HG03066 (cell line): ENCODE measurements around the gene CDA.

ENCODE experiments used
- ATAC-seq: cut with Tn5 transposase; IDR thresholded peaks from one replicate; pipeline ENCODE4 v1.9.1; 2021; ENCODE audit warnings: low read depth; ENCODE audit not compliant: unreplicated experiment

The CDA gene

GRCh38 chr1:20615946-20616846, 27.3 kb downstream of the CDA start:
- ATAC-seq, result no peak

DNA sequence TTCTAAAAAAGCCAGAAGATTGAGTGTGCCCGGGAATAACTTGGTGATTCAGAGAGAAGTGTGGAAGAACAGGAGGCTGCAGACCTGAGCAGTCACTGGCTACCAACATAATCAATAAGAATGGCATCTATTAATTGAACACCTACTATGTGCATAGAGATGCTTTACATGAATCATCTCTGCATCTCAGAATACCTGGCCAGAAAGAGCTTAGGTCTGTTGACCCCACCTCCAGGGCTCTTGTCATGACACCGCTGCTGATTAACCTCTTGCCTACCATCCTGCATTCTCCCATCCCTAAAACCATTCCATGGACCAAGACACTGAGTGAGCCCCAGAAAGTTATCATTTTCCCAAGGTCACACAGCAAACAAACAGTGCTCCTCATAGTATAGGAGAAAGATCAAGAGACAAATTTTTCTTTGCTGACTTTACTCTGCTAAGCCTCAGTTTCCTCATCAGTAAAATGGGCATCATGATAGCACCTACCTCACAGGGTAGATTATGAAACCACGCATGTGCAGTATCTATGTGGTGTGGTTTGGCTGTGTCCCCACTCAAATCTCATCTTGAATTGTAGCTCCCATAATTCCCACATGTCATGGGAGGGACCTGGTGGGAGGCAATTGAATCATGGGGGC, 28.1 kb downstream of the CDA start:
- no peak for ATAC-seq

DNA sequence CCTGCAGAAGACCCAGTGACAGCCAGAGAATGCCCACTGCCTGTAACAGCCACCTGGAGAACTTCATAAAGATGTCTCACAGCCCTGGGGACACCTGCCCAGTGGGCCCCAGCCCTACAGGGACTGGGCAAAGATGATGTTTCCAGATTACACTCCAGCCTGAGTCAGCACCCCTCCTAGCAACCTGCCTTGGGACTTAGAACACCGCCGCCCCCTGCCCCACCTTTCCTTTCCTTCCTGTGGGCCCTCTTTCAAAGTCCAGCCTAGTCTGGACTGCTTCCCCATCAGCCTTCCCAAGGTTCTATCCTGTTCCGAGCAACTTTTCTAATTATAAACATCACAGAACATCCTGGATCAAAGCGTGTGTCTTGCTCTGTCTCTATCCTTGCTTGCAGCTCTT, 29.7 kb downstream of the CDA start:
- no peak for ATAC-seq

DNA sequence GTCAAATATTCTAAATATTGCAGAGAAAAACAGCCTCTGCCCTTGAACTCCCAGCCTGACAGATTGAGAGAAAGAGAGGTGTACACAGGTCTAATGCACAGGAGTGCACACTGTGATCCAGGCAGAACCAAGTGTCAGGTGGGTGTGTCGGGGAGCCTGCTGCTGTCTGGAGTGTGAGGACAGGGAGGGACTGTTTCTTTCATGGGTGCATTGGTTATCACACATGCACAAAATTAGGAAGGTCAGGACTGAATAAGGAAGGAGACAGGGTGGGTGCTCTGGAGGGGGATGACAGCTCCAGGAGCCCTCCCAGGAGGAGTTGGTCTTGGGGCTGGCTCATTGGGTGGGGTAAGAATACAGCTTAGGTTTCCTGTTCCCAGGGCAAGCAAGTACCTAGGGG, 31.1 kb downstream of the CDA start:
- ATAC-seq, result no peak

GRCh38 chr1:20621012-20621411, 32.1 kb downstream of the CDA start:
- no peak for ATAC-seq

DNA sequence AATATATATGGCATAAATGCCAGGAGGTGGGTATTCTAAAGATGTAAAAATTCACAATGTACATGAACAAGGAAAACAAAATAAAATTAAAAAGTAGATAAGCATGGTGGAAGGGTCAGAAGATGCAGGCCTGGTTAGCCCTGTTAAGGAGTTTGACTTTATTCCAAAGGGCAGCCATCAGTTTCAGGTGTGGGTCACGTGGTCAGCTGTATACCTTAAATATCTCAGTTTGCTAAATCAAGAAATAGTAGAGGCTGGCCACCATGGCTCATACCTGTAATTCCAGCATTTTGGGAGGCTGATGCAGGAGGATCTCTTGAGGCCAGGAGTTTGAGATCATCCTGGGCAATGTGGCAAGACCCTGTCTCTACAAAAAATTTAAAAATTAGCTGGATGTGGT, 35.8 kb downstream of the CDA start:
- no peak for ATAC-seq

DNA sequence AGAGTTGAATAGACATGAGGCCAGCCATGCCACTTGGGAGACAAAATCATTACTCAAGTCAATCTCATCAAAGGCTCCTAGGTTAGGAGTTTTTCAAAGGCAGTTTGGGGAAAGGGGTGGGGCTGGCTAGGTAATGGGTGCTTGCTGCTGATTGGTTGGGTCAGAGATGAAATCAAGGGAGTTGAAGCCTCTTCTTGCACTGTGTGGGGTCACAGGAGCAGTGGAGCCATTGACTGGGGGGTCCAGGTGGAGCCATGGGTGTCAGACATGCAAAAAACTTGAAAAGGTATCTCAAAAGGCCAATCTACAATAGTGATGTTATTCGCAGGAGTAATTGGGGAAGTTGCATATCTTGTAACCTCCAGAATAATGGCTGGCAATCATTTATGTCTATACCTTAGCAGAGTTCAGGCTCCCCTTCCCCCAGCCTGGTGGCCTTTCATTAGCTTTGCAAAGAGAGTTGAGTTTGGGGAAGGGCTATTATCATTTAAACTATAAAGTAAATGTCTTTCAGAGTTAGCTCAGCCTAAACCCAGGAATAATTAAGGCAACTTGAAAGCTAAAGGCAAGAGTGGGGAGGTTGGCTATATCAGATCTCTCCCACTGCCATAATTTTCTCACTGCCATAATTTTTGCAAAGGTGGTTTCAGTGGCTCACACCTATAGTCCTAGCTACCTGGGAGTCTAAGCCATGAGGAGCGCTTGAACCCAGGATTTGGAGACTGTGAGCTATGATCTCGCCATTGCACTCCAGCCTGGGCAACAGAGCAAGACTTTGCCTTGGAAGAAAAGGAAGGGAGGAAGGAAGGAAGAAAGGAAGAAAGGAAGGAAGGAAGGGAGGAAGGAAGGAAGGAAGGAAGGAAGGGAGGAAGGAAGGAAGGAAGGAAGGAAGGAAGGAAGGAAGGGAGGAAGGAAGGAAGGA, 36.5 kb downstream of the CDA start:
- no peak for ATAC-seq

- ATAC-seq, result no peak
Measured at GRCh38 chr1:20626098-20626427, 37.2 kb downstream of the CDA start.

DNA sequence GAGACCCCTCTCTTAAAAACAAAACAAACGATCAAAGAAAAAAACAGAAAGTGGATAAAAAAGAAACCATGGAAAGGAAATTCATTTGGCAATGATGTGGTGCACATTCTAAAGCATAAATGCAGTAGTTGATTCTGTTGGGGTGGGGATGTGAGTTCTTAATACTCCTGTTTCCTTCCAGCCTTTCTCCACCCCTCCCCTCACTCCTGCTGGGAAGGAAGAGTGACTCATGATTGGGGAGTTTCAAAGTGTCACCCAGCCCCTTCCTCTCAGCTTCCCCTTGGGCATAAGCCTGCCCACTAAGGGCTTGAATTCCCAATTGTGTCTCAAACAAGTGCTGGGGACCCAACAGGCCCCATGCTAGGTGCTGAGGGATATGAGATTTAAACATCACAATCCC, 37.6 kb downstream of the CDA start:
- ATAC-seq, result no peak

DNA sequence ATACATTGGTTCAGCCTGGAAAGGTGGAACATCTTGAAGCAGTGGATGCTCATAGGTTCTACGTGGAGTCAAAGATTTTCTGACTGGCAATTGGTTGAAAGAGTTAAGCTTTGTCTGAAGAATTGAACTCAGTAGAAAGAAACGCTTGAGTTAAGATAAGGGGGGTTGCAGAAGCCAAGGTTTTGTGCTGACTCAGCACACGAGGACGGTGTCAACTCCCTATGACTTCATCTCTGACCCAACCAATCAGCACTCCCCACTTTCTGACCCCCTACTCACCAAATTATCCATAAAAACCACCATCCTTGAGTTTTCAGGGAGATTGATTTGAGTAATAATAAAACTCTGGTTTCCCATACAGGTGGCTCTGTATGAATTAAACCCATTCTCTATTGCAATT, 41.8 kb downstream of the CDA start:
- no peak for ATAC-seq

- ATAC-seq, result no peak
Measured at GRCh38 chr1:20632386-20632785, 43.5 kb downstream of the CDA start.

GRCh38 chr1:20633190-20634064, 44.5 kb downstream of the CDA start, which contains the start of gene PINK1:
PINK1 (plus strand) TSS chr1:20633458; CDS start chr1:20633549, 91 bp downstream.
- ATAC-seq, result peak; percentile 64

DNA sequence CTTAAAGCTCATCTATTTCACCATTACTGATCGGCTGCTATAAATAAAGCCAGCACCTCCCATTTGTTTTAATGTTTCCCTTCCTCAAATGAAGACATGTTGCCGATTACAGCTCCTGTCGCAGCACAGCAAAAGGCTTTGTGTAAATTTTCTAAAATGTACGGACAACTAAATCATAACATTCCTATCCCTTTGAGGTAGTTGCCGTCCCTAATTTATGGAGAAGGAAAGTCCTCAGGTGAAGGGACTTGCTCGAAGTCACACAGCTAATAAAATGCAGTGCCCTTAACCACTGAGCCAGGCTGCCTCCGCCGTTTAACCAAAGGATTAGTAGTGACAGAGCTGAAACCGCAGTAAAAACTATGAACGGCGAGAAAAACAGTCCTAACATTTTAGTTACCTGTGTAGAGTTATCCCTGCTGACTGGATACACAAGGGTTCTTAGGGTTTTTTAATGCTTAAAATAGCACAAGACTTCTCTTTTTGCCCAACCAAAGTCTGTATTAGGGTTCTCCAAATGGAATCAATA, 45.2 kb downstream of the CDA start:
- ATAC-seq, result no peak

DNA sequence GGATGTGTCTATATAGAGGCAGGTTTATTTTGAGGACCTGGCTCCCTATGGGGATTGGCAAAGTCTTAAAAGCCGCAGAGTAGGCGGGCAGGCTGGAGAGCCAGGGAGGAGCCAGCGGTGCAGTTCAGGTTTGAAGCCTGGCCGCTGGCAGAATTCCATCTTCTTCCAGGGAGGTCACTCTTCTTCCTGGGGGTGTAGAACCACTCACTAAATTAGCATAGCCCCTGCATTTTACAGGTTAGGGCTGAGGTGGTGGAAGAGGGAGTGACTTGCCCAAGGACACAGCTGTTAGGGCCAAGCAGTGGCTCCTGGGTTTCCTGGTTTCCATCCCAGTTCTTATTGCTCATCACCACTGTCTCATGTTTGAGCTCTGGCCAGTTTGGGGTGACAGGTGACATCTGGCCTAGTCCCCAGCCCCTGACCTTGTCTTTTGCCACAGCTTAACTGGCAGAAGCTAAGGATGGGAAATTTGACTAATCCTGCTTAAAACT, 45.7 kb downstream of the CDA start:
- ATAC-seq, result no peak

GRCh38 chr1:20636785-20637347, 48.0 kb downstream of the CDA start:
- no peak for ATAC-seq

DNA sequence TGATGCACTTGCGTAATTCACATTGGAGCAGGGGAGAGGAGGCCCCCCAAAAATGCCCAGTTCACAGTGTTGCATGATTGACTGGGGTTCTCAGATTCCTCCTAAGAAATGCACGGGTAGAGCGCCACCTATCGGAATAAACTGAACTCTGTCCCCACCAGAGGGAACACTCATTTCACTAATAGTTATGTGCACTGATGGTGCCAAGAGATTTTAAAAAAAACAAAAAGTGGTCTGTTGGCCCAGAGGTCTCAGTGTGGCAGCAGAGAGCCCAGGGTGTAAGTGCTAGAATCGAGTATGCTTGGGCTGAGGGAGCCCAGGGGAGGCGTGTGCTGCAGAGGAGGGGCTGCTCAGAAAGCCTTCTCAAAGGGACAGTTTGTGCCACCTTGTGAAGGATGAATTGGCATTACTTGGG, 51.3 kb downstream of the CDA start:
- no peak for ATAC-seq

- ATAC-seq, result no peak
Measured at GRCh38 chr1:20641975-20642374, 53.1 kb downstream of the CDA start.

GRCh38 chr1:20643080-20643479, 54.2 kb downstream of the CDA start:
- no peak for ATAC-seq

DNA sequence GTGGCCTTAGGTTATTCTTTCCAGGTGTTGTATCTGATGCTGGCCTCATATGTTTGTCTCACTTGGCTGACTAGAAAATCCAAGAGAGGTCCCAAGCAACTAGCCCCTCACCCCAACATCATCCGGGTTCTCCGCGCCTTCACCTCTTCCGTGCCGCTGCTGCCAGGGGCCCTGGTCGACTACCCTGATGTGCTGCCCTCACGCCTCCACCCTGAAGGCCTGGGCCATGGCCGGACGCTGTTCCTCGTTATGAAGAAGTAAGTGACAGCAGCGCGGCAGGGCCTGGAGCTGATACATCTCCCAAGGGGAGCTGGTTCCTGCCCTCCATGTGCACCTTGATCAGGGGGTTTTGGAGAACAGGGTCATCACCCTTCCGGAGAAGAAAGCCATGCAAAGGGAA, 55.5 kb downstream of the CDA start:
- no peak for ATAC-seq
